Measurements from ENCODE around the gene WDFY3.

- no peak for TF ChIP-seq POLR2A (IDR thresholded peaks at IDR 0.05)
- TF ChIP-seq, protein P1, sequence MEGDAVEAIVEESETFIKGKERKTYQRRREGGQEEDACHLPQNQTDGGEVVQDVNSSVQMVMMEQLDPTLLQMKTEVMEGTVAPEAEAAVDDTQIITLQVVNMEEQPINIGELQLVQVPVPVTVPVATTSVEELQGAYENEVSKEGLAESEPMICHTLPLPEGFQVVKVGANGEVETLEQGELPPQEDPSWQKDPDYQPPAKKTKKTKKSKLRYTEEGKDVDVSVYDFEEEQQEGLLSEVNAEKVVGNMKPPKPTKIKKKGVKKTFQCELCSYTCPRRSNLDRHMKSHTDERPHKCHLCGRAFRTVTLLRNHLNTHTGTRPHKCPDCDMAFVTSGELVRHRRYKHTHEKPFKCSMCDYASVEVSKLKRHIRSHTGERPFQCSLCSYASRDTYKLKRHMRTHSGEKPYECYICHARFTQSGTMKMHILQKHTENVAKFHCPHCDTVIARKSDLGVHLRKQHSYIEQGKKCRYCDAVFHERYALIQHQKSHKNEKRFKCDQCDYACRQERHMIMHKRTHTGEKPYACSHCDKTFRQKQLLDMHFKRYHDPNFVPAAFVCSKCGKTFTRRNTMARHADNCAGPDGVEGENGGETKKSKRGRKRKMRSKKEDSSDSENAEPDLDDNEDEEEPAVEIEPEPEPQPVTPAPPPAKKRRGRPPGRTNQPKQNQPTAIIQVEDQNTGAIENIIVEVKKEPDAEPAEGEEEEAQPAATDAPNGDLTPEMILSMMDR (IDR thresholded peaks at IDR 0.05) = no peak
Observed at GRCh38 chr4:84956014-84956413, 10.5 kb downstream of the WDFY3 start.
